H9 (cell line): Measurements from ENCODE around the gene ATG2A. TPM values are rescaled to one million over a fixed set of nuclear protein-coding genes. Genes with fewer than 3 reads are reported as not detected.

ENCODE experiments used
- DNase-seq: peaks from one replicate; pipeline ENCODE4 v3.0.0-alpha.2; 2017
- H2AFZ ChIP-seq: one replicate; pipeline ENCODE4 v1.6.1; 2013; ENCODE audit warnings: mild to moderate bottlenecking, low read length, control low read depth, moderate library complexity
- H2AK5ac ChIP-seq: 2 replicates; pipeline ENCODE4 v1.6.1; 2013; ENCODE audit warnings: low read length, control low read depth, mixed read lengths; ENCODE audit not compliant: insufficient read length
- H2BK120ac ChIP-seq: one replicate; pipeline ENCODE4 v1.6.1; 2013; ENCODE audit warnings: low read depth, mild to moderate bottlenecking, low read length, control low read depth, inconsistent platforms; ENCODE audit not compliant: poor library complexity, severe bottlenecking
- H2BK12ac ChIP-seq: 2 replicates; pipeline ENCODE4 v1.6.1; 2013; ENCODE audit warnings: low read length, control low read depth, mixed read lengths, low read depth; ENCODE audit not compliant: insufficient read length
- H2BK15ac ChIP-seq: 2 replicates; pipeline ENCODE4 v1.6.1; 2013; ENCODE audit warnings: low read depth, low read length, control low read depth
- H2BK20ac ChIP-seq: one replicate; pipeline ENCODE4 v1.6.1; 2013; ENCODE audit warnings: low read depth, mild to moderate bottlenecking, low read length, control low read depth, inconsistent platforms; ENCODE audit not compliant: poor library complexity, severe bottlenecking
- H2BK5ac ChIP-seq: 2 replicates; pipeline ENCODE4 v1.6.1; 2013; ENCODE audit warnings: low read length, control low read depth, mixed read lengths; ENCODE audit not compliant: insufficient read length
- H3K14ac ChIP-seq: 2 replicates; pipeline ENCODE4 v1.6.1; 2013; ENCODE audit warnings: low read length, control low read depth; ENCODE audit not compliant: insufficient read depth
- H3K18ac ChIP-seq: 2 replicates; pipeline ENCODE4 v1.6.1; 2013; ENCODE audit warnings: low read depth, mild to moderate bottlenecking, mixed read lengths, low read length, control low read depth; ENCODE audit not compliant: insufficient read length
- H3K23ac ChIP-seq: 2 replicates; pipeline ENCODE4 v1.6.1; 2013; ENCODE audit warnings: low read length, control low read depth, mixed read lengths, low read depth; ENCODE audit not compliant: insufficient read length
- H3K23me2 ChIP-seq: 2 replicates; pipeline ENCODE4 v1.6.1; 2013; ENCODE audit warnings: low read depth, mild to moderate bottlenecking, mixed read lengths, low read length, control low read depth; ENCODE audit not compliant: insufficient read length, poor library complexity, severe bottlenecking
- H3K27ac ChIP-seq: 2 replicates; pipeline ENCODE4 v1.5.1; 2013; ENCODE audit warnings: low read length, control low read depth, mixed read lengths, low read depth; ENCODE audit not compliant: insufficient read length
- H3K27me3 ChIP-seq: 2 replicates; pipeline ENCODE4 v1.6.1; 2013; ENCODE audit warnings: low read length, control low read depth, inconsistent platforms; ENCODE audit not compliant: insufficient read depth
- H3K4ac ChIP-seq: 2 replicates; pipeline ENCODE4 v1.6.1; 2013; ENCODE audit warnings: low read depth, mild to moderate bottlenecking, control low read depth, inconsistent platforms, low read length, moderate library complexity
- H3K4me1 ChIP-seq: 2 replicates; pipeline ENCODE4 v1.6.1; 2013; ENCODE audit warnings: low read length, control low read depth, inconsistent platforms; ENCODE audit not compliant: insufficient read depth
- H3K4me2 ChIP-seq: 2 replicates; pipeline ENCODE4 v1.6.1; 2013; ENCODE audit warnings: low read length, control low read depth, mixed read lengths; ENCODE audit not compliant: insufficient read length, insufficient read depth
- H3K56ac ChIP-seq: 2 replicates; pipeline ENCODE4 v1.6.1; 2013; ENCODE audit warnings: low read depth, mild to moderate bottlenecking, mixed read lengths, low read length, control low read depth; ENCODE audit not compliant: insufficient read length
- H3K79me1 ChIP-seq: 2 replicates; pipeline ENCODE4 v1.6.1; 2013; ENCODE audit warnings: low read depth, mild to moderate bottlenecking, moderate library complexity, low read length, control low read depth, inconsistent platforms; ENCODE audit not compliant: insufficient read depth, poor library complexity, severe bottlenecking
- H3K79me2 ChIP-seq: 2 replicates; pipeline ENCODE4 v1.6.1; 2013; ENCODE audit warnings: low read length, control low read depth, inconsistent platforms; ENCODE audit not compliant: insufficient read depth
- H3K9ac ChIP-seq: 2 replicates; pipeline ENCODE4 v1.6.1; 2013; ENCODE audit warnings: low read length, control low read depth, mixed read lengths; ENCODE audit not compliant: insufficient read length; ENCODE audit errors: extremely low read depth
- H3K9me3 ChIP-seq: one replicate; pipeline ENCODE4 v1.6.1; 2013; ENCODE audit warnings: low read depth, low read length, inconsistent platforms; ENCODE audit not compliant: control insufficient read depth
- H3T11ph ChIP-seq: one replicate; pipeline ENCODE4 v1.6.1; 2013; ENCODE audit warnings: mild to moderate bottlenecking, low read length, control low read depth, inconsistent platforms
- H4K20me1 ChIP-seq: one replicate; pipeline ENCODE4 v1.6.1; 2013; ENCODE audit not compliant: control insufficient read depth, insufficient read length, insufficient read depth
- H4K5ac ChIP-seq: 2 replicates; pipeline ENCODE4 v1.6.1; 2013; ENCODE audit warnings: low read depth, mild to moderate bottlenecking, mixed read lengths, low read length, control low read depth; ENCODE audit not compliant: insufficient read length
- H4K8ac ChIP-seq: replicated peaks from 2 replicates; pipeline ENCODE4 v1.6.1; 2013; ENCODE audit warnings: low read length, control low read depth, mixed read lengths, low read depth; ENCODE audit not compliant: insufficient read length
- H4K91ac ChIP-seq: 2 replicates; pipeline ENCODE4 v1.6.1; 2013; ENCODE audit warnings: low read depth, mild to moderate bottlenecking, moderate library complexity, mixed read lengths, low read length, control low read depth; ENCODE audit not compliant: insufficient read length
- H3K27ac Mint-ChIP-seq, 3 experiments: 2 replicates in 2 of 3; 3 replicates in 1 of 3; pipeline ENCODE4 v1.8.0; 2020 to 2021; ENCODE audit warnings: mixed read lengths in 3 of 3, mild to moderate bottlenecking in 1 of 3, moderate library complexity in 1 of 3
- H3K27me3 Mint-ChIP-seq: 2 replicates; pipeline ENCODE4 v1.8.0; 2021; ENCODE audit warnings: low read depth, mild to moderate bottlenecking, moderate library complexity, mixed read lengths
- H3K36me3 Mint-ChIP-seq, 3 experiments: 2 replicates in 2 of 3; 3 replicates in 1 of 3; pipeline ENCODE4 v1.8.0; 2020 to 2021; ENCODE audit warnings: low read depth in 3 of 3, mixed read lengths in 3 of 3; ENCODE audit not compliant: insufficient read depth in 1 of 3
- H3K4me1 Mint-ChIP-seq, 2 experiments: 2 replicates each; pipeline ENCODE4 v1.8.0; 2020; ENCODE audit warnings: mixed read lengths in 2 of 2
- H3K4me3 Mint-ChIP-seq, 2 experiments: 2 replicates in 1 of 2; 3 replicates in 1 of 2; pipeline ENCODE4 v1.8.0; 2020 to 2021; ENCODE audit warnings: mild to moderate bottlenecking in 2 of 2, mixed read lengths in 2 of 2, moderate library complexity in 1 of 2
- H3K9me3 Mint-ChIP-seq, 2 experiments: 2 replicates in 1 of 2; 3 replicates in 1 of 2; pipeline ENCODE4 v1.8.0; 2020; ENCODE audit warnings: mild to moderate bottlenecking in 2 of 2, mixed read lengths in 2 of 2, moderate library complexity in 1 of 2
- WGBS: extraction: QIAGEN DNeasy Blood & Tissue Kit; methylation state at CpG from one replicate; pipeline ENCODE4 v1.1.7; 2013; ENCODE audit warnings: missing lambda C conversion rate, low lambda C conversion rate, mixed read lengths; ENCODE audit not compliant: insufficient read length; ENCODE audit errors: extremely low coverage; 5-methylcytosine and 5-hydroxymethylcytosine counted together
- total RNA-seq: library from RNA; stranded (reverse); gene quantifications from 2 replicates; pipeline ENCODE4 v1.2.1, GENCODE V29; 2021
- TF ChIP-seq, protein P1 (sequence below): fragments of 200-600 bp; sonication (generic); conservative IDR thresholded peaks from 3 replicates; pipeline ENCODE4 v1.8.0; 2021; ENCODE audit warnings: antibody characterized with exemption, mild to moderate bottlenecking

ATG2A gene
- total RNA-seq, 1 experiment from 2014 or later, result 21.3 TPM

DNA sequence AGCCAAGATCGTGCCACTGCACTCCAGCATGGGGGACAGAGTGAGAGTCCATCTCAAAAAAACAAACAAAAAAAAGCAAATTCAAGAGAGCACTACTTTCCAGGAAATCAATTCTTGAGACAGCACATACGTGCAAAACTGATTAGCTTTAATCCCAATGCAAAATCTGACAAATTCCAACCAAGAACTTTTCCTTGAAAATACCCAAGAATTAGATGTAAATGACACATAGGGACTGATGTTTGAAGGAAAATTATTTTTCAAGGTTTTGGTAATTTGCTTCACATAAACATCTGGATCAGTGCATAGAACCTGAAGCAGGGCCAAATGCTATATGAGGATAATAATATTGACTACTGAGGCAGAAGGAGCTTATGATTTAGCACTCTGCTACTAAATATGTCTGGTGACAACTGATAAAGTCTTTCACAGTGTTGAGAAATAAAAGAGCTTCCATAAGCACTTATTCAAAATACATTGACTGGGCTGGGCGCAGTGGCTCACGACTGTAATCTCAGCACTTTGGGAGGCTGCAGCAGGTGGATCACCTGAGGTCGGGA lies 46.1 kb upstream of the ATG2A start:
- Histone ChIP-seq H2BK120ac (no peak overlapping the region), H3K79me1 (no peaks in the 10 kb centered on the region), H3K56ac (no peak overlapping the region), H3K14ac (no peak overlapping the region), H4K20me1 (no peaks in the 10 kb centered on the region), H3K4ac (no peak overlapping the region), H3K23ac (no peak overlapping the region), H2BK12ac (no peak overlapping the region), H3K27ac (no peak overlapping the region), H2AFZ (no peak overlapping the region), H4K5ac (no peak overlapping the region), H3K27me3 (no peaks in the 10 kb centered on the region), H4K91ac (no peak overlapping the region), H3K9me3 (no peaks in the 10 kb centered on the region), H3K9ac (no peak overlapping the region), H3K4me1 (no peaks in the 10 kb centered on the region), H3T11ph (no peak overlapping the region), H3K23me2 (no peaks in the 10 kb centered on the region), H2BK20ac (no peak overlapping the region), H2BK5ac (no peak overlapping the region), H2AK5ac (no peak overlapping the region), H3K79me2 (no peaks in the 10 kb centered on the region), H3K4me2 (no peak overlapping the region), H3K18ac (no peak overlapping the region), H2BK15ac (no peak overlapping the region), H4K8ac (no peak overlapping the region)
- DNase-seq, result no peak
- Mint-ChIP-seq H3K4me3 (no peak overlapping the region), H3K27me3 (no peaks in the 10 kb centered on the region), H3K9me3 (no peaks in the 10 kb centered on the region), H3K4me1 (no peaks in the 10 kb centered on the region), H3K27ac (no peak overlapping the region), H3K36me3 (no peaks in the 10 kb centered on the region)
- TF ChIP-seq, protein P1, sequence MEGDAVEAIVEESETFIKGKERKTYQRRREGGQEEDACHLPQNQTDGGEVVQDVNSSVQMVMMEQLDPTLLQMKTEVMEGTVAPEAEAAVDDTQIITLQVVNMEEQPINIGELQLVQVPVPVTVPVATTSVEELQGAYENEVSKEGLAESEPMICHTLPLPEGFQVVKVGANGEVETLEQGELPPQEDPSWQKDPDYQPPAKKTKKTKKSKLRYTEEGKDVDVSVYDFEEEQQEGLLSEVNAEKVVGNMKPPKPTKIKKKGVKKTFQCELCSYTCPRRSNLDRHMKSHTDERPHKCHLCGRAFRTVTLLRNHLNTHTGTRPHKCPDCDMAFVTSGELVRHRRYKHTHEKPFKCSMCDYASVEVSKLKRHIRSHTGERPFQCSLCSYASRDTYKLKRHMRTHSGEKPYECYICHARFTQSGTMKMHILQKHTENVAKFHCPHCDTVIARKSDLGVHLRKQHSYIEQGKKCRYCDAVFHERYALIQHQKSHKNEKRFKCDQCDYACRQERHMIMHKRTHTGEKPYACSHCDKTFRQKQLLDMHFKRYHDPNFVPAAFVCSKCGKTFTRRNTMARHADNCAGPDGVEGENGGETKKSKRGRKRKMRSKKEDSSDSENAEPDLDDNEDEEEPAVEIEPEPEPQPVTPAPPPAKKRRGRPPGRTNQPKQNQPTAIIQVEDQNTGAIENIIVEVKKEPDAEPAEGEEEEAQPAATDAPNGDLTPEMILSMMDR, result no peak
- no CpG with 5 or more reads among the region's 5 CpGs for WGBS
